PC-3 (cell line): ENCODE measurements around the gene HNF4A. TPM values are rescaled to one million over a fixed set of nuclear protein-coding genes. Genes with fewer than 3 reads are reported as not detected.

ENCODE experiments used
- ATAC-seq: fragments of 200-7000 bp; cut with Tn5 transposase; 2 replicates; pipeline ENCODE4 v1.9.1; 2020; ENCODE audit warnings: mild to moderate bottlenecking, moderate library complexity
- BruUV-seq: library from RNA; stranded (reverse); fragments of 400-500 nt; replicated peaks from 2 replicates; lab custom pipeline; 2021; lab: Mats Ljungman, UMichigan
- CTCF ChIA-PET: fragments of 300-600 bp; sonication (Branson Sonifier 250); formaldehyde crosslinking; loops from one replicate; lab custom pipeline; 2022; ENCODE audit warnings: antibody characterized with exemption; lab: Charles Lee
- POLR2A ChIA-PET: fragments of 300-600 bp; sonication (Branson Sonifier 250); formaldehyde crosslinking; loops from one replicate; lab custom pipeline; 2022; ENCODE audit warnings: antibody characterized with exemption; ENCODE audit not compliant: unreplicated experiment; lab: Charles Lee
- DNase-seq: peaks from one replicate; pipeline ENCODE4 v3.0.0-alpha.2; 2015
- H2AFZ ChIP-seq: fragments of 300-600 bp; sonication (generic); 2 replicates; pipeline ENCODE4 v1.6.0; 2016; ENCODE audit warnings: antibody characterized with exemption, low read length
- H3F3A ChIP-seq: fragments of 300-600 bp; sonication (generic); one replicate; pipeline ENCODE4 v1.6.0; 2017; ENCODE audit warnings: antibody characterized with exemption, low read length, control low read depth, mild to moderate bottlenecking; ENCODE audit not compliant: unreplicated experiment
- H3K27ac ChIP-seq: fragments of 300-600 bp; sonication (generic); 2 replicates; pipeline ENCODE4 v1.5.1; 2016; ENCODE audit warnings: mild to moderate bottlenecking, low read length
- H3K27me3 ChIP-seq: fragments of 300-600 bp; sonication (generic); 2 replicates; pipeline ENCODE4 v1.6.1; 2016; ENCODE audit warnings: low read length, mixed read lengths
- H3K36me3 ChIP-seq: fragments of 300-600 bp; sonication (generic); 2 replicates; pipeline ENCODE4 v1.6.1; 2016; ENCODE audit warnings: low read depth, mixed run types, low read length, mixed read lengths
- H3K4me1 ChIP-seq: fragments of 300-600 bp; sonication (generic); 2 replicates; pipeline ENCODE4 v1.5.1; 2016; ENCODE audit warnings: low read length; ENCODE audit not compliant: insufficient read depth
- H3K4me2 ChIP-seq: fragments of 300-600 bp; sonication (generic); 2 replicates; pipeline ENCODE4 v1.6.0; 2016; ENCODE audit warnings: low read length
- H3K4me3 ChIP-seq: fragments of 300-600 bp; sonication (generic); 2 replicates; pipeline ENCODE4 v1.5.1; 2016; ENCODE audit warnings: mild to moderate bottlenecking, low read length, mixed read lengths
- H3K79me2 ChIP-seq: fragments of 300-600 bp; sonication (generic); 2 replicates; pipeline ENCODE4 v1.6.1; 2017; ENCODE audit warnings: low read length, mixed read lengths
- H3K9ac ChIP-seq: fragments of 300-600 bp; sonication (generic); 2 replicates; pipeline ENCODE4 v1.6.0; 2016; ENCODE audit warnings: mild to moderate bottlenecking, low read length
- H3K9me2 ChIP-seq: fragments of 300-600 bp; sonication (generic); replicated peaks from 2 replicates; pipeline ENCODE4 v1.6.1; 2016; ENCODE audit warnings: mixed run types, low read length, mixed read lengths
- H3K9me3 ChIP-seq: fragments of 300-600 bp; sonication (generic); 2 replicates; pipeline ENCODE4 v1.6.1; 2016; ENCODE audit warnings: low read length, mixed read lengths
- H4K20me1 ChIP-seq: fragments of 300-600 bp; sonication (generic); 2 replicates; pipeline ENCODE4 v1.6.1; 2016; ENCODE audit warnings: low read length, mixed read lengths
- EZH2 ChIP-seq: fragments of 300-600 bp; sonication (generic); IDR thresholded peaks from one replicate; pipeline ENCODE4 v1.6.1; 2017; ENCODE audit warnings: antibody characterized with exemption, mild to moderate bottlenecking, low read length; ENCODE audit not compliant: unreplicated experiment
- EZH2phosphoT487 ChIP-seq: fragments of 300-600 bp; sonication (generic); IDR thresholded peaks from 2 replicates; pipeline ENCODE4 v1.6.1; 2018; ENCODE audit warnings: mild to moderate bottlenecking, antibody characterized with exemption, low read length, borderline replicate concordance
- intact Hi-C: fragments of 100-400 bp; cut with micrococcal nuclease; formaldehyde crosslinking; loops from 2 replicates; pipeline ENCODE4 v1.9.0; 2023
- total RNA-seq: library from RNA; depleted of rRNA; stranded (reverse); fragments of >200 nt; gene quantifications from 2 replicates; pipeline ENCODE4 v1.2.3, GENCODE V29; 2014
- TF ChIP-seq, protein P1 (sequence below): fragments of 300-600 bp; sonication (generic); conservative IDR thresholded peaks from 2 replicates; pipeline ENCODE4 v1.5.1; 2017; ENCODE audit warnings: antibody characterized with exemption, low read depth, mild to moderate bottlenecking, low read length

Gene HNF4A
- total RNA-seq, 1 experiment from 2014 or later, result not detected

DNA sequence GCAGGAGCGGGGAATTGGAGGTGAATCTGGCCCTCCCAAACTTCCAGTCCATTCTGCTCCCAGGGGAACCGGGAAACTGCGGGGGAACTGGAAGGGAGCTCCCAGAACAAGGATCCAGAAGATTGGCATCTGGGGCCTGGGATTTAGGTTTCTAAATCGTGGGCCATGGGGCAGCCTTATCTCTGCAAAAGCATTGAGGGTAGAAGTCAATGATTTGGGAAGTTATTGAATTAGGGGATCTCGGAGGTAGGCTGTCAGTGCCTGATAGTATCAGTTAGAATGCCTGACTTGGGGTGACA lies 45.1 kb downstream of the HNF4A start:
- Histone ChIP-seq H3K27ac (no peak overlapping the region), H3K27me3 (no peaks in the 10 kb centered on the region), H3K4me1 (peaks cover 12% of the 10 kb centered on the region), H4K20me1 (no peaks in the 10 kb centered on the region), H3K9me2 (no peaks in the 10 kb centered on the region), H3K9me3 (no peaks in the 10 kb centered on the region), H3K79me2 (no peaks in the 10 kb centered on the region), H3K36me3 (no peaks in the 10 kb centered on the region), H2AFZ (no peak overlapping the region), H3K9ac (no peak overlapping the region), H3F3A (no peaks in the 10 kb centered on the region), H3K4me2 (no peak overlapping the region), H3K4me3 (no peak overlapping the region)
- intact Hi-C loops, result no loop called here
- no TSS peak for BruUV-seq
- POLR2A ChIA-PET, result no interaction called here
- CTCF ChIA-PET, result no interaction called here
- ATAC-seq, result no peak
- DNase-seq, result no peak
- TF ChIP-seq EZH2 (no peak), EZH2phosphoT487 (no peak)
- TF ChIP-seq, protein P1, sequence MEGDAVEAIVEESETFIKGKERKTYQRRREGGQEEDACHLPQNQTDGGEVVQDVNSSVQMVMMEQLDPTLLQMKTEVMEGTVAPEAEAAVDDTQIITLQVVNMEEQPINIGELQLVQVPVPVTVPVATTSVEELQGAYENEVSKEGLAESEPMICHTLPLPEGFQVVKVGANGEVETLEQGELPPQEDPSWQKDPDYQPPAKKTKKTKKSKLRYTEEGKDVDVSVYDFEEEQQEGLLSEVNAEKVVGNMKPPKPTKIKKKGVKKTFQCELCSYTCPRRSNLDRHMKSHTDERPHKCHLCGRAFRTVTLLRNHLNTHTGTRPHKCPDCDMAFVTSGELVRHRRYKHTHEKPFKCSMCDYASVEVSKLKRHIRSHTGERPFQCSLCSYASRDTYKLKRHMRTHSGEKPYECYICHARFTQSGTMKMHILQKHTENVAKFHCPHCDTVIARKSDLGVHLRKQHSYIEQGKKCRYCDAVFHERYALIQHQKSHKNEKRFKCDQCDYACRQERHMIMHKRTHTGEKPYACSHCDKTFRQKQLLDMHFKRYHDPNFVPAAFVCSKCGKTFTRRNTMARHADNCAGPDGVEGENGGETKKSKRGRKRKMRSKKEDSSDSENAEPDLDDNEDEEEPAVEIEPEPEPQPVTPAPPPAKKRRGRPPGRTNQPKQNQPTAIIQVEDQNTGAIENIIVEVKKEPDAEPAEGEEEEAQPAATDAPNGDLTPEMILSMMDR, result no peak

DNA sequence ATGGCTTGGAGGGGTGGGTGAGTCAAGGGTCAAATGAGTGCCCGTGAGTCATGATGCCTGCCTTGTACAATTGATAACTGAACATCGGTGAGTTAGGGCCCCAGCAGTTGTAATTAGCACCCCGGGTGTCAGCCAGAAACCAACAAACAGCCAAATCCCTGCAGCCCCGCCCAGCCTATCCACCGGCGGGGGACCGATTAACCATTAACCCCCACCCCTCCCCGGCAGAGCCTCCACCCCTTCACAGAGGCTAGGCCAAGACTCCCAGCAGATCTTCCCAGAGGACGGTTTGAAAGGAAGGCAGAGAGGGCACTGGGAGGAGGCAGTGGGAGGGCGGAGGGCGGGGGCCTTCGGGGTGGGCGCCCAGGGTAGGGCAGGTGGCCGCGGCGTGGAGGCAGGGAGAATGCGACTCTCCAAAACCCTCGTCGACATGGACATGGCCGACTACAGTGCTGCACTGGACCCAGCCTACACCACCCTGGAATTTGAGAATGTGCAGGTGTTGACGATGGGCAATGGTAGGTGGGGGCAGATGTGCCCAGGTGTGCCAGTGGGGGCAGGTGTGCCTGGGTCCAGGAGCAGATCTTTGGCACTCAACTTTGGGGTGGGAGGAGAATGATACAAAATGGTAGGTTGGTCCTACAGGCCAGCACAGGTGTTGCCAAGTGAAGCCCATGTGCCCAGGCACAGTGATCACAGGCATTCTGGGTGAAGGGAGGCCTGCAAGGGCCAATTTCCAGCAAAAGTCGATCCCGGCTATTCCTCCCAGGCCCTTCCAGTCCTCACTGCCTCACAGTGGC lies 45.7 kb downstream of the HNF4A start:
- H3K36me3 ChIP-seq, result no peaks in the 10 kb centered on the region
- CTCF ChIA-PET, result no interaction called here
- no peak for TF ChIP-seq EZH2
- TF ChIP-seq EZH2phosphoT487, result no peak
- TF ChIP-seq, protein P1, result no peak

DNA sequence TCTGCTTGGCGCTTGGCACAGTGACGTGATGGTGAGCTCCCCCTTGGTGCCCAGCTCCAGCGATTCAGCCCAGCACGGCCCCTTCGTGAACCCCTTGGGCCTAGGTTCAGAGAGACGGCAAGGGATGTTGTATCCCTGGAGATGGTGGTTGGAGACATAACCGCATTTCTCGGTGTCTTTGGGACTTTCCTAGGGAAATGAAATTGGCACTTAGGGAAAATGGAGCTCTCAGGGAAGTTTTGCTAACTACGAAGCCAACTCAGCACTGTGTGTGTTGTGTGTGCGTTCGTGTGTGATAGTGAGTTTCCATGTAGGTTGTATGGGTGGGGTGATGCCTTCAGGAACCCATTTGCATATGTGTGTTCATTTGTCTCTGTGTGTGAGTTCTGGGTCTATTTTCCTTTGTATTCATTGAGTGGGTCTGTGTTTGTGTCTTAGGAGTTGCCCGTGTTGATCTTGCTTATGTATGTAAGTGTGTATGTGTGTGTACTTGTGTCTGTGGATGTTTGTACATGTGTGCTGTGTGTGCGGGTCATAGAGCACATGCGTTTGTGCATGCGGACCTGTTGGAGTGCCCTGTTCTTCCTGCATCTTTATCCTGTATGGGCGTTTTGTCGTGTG lies 46.4 kb downstream of the HNF4A start:
- H3K4me1 ChIP-seq, result peaks cover 18% of the 10 kb centered on the region
- no peaks in the 10 kb centered on the region for H3K9me3 ChIP-seq
- H2AFZ ChIP-seq, result no peak overlapping the region
- H3F3A ChIP-seq, result no peaks in the 10 kb centered on the region
- no peaks in the 10 kb centered on the region for H3K79me2 ChIP-seq
- no peak overlapping the region for H3K4me3 ChIP-seq
- TF ChIP-seq, protein P1, result no peak
- TF ChIP-seq EZH2, result no peak
- no peak for TF ChIP-seq EZH2phosphoT487
- no peaks in the 10 kb centered on the region for H4K20me1 ChIP-seq
- H3K27ac ChIP-seq, result no peak overlapping the region
- H3K4me2 ChIP-seq, result no peak overlapping the region
- H3K9ac ChIP-seq, result no peak overlapping the region
- DNase-seq (no peak), ATAC-seq (no peak)
- BruUV-seq, result no TSS peak
- H3K9me2 ChIP-seq, result no peaks in the 10 kb centered on the region
- ChIA-PET CTCF (no interaction called here), POLR2A (no interaction called here)
- no peaks in the 10 kb centered on the region for H3K36me3 ChIP-seq
- H3K27me3 ChIP-seq, result no peaks in the 10 kb centered on the region
- intact Hi-C loops, result no loop called here

More for the DNA sequence above, 45.7 kb downstream of the HNF4A start:
- intact Hi-C loops, result no loop called here
- POLR2A ChIA-PET, result no interaction called here
- Histone ChIP-seq H3K4me3 (no peak overlapping the region), H3K9me2 (no peaks in the 10 kb centered on the region), H3F3A (no peaks in the 10 kb centered on the region), H3K27ac (no peak overlapping the region), H3K4me1 (peaks cover 12% of the 10 kb centered on the region), H3K79me2 (no peaks in the 10 kb centered on the region), H3K4me2 (no peak overlapping the region), H3K27me3 (no peaks in the 10 kb centered on the region), H2AFZ (no peak overlapping the region), H3K9me3 (no peaks in the 10 kb centered on the region), H3K9ac (no peak overlapping the region), H4K20me1 (no peaks in the 10 kb centered on the region)
- BruUV-seq, result no TSS peak
- no peak for DNase-seq
- ATAC-seq, result no peak
